Colonic mucosa (tissue), 4 donors: Measurements from ENCODE around the gene DOCK2. TPM values are rescaled to one million over a fixed set of nuclear protein-coding genes. Genes with fewer than 3 reads are reported as not detected.

Experiments used
- DNase-seq: peaks from one replicate; pipeline ENCODE4 v3.0.0-alpha.2; 2020
- H3K27ac ChIP-seq: fragments of 200-600 bp; one replicate; pipeline ENCODE4 v1.8.0; 2021
- H3K27me3 ChIP-seq: fragments of 200-600 bp; one replicate; pipeline ENCODE4 v1.8.0; 2021
- H3K36me3 ChIP-seq: fragments of 200-600 bp; one replicate; pipeline ENCODE4 v1.8.0; 2021
- H3K4me1 ChIP-seq: fragments of 200-600 bp; one replicate; pipeline ENCODE4 v1.8.0; 2021; ENCODE audit warnings: mild to moderate bottlenecking
- H3K4me3 ChIP-seq: fragments of 200-600 bp; one replicate; pipeline ENCODE4 v1.8.0; 2021
- H3K9ac ChIP-seq, 2 donors: one replicate each; pipeline ENCODE4 v1.7.0; 2013; ENCODE audit warnings: control low read depth in 2 of 2, low read depth in 2 of 2, low read length in 2 of 2
- H3K9me3 ChIP-seq: fragments of 200-600 bp; one replicate; pipeline ENCODE4 v1.8.0; 2021
- intact Hi-C: fragments of 100-400 bp; cut with DNase I; formaldehyde crosslinking; loops from one replicate; pipeline ENCODE4 v1.14.1; 2022
- total RNA-seq, 2 donors: library from RNA; stranded (reverse); fragmentation: NEBNext Ultra II Directional in 1 of 2; extraction: Animal tissue kit (Norgen Biotek cat#: 25700) in 1 of 2; gene quantifications; one replicate each; pipeline ENCODE4 v1.2.1, GENCODE V29; 2021
- TF ChIP-seq, protein P1 (sequence below): fragments of 200-600 bp; IDR thresholded peaks from one replicate; pipeline ENCODE4 v1.8.0; 2022; ENCODE audit warnings: antibody characterized with exemption, mild to moderate bottlenecking
- donor health status: healthy.
- donor health status: DM: no; HTN: no; CAD: no.
- donor health status: DM: no; HTN: no; CAD: no.

Gene DOCK2
- total RNA-seq, 2 donors from 2014 or later = 4.8 to 6.0 TPM

DNA sequence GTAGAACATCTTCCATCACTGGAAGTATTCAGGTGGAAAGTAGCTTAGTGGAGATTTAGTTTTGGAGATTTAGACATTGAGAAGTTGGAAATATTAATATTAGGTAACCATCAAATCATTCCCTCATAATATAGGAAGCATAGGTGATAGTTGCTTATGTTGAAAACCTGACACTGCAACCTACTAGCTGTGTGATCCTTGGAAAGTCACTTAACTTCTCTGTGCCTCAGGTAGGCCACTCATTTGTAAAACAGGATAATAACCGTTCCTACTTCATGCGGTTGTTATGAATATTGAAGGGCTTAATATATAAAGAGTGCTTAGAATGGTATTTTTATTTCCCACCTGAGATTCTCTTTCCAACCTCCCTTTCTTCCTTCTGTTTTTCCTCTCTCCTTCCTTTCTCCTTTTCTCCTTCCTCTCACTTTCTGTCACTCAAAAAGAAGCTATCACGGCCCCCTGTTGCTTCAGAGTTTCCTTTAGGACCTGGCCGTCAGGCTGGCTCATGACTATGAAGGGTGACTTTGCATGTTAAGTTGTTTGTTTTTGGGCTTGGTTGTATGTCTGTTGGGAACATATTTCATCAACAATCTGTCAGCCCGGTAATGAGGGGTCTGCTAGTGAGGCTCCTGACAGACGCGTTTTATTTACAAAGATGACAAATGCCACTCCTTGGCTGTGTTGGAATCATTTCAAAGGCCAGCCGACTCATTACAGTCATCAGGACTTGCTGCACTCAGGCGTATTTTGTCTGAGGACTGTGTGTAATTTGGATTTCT lies 31.0 kb downstream of the DOCK2 start:
- no peaks in the 10 kb centered on the region for H3K4me1 ChIP-seq
- H3K27me3 ChIP-seq = no peaks in the 10 kb centered on the region
- no peak overlapping the region for H3K27ac ChIP-seq
- H3K9ac ChIP-seq = no peak overlapping the region
- TF ChIP-seq, protein P1, sequence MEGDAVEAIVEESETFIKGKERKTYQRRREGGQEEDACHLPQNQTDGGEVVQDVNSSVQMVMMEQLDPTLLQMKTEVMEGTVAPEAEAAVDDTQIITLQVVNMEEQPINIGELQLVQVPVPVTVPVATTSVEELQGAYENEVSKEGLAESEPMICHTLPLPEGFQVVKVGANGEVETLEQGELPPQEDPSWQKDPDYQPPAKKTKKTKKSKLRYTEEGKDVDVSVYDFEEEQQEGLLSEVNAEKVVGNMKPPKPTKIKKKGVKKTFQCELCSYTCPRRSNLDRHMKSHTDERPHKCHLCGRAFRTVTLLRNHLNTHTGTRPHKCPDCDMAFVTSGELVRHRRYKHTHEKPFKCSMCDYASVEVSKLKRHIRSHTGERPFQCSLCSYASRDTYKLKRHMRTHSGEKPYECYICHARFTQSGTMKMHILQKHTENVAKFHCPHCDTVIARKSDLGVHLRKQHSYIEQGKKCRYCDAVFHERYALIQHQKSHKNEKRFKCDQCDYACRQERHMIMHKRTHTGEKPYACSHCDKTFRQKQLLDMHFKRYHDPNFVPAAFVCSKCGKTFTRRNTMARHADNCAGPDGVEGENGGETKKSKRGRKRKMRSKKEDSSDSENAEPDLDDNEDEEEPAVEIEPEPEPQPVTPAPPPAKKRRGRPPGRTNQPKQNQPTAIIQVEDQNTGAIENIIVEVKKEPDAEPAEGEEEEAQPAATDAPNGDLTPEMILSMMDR = no peak
- H3K4me3 ChIP-seq = no peak overlapping the region
- H3K36me3 ChIP-seq = no peaks in the 10 kb centered on the region
- H3K9me3 ChIP-seq = no peaks in the 10 kb centered on the region
- intact Hi-C loops = no loop called here
- DNase-seq = no peak

DNA sequence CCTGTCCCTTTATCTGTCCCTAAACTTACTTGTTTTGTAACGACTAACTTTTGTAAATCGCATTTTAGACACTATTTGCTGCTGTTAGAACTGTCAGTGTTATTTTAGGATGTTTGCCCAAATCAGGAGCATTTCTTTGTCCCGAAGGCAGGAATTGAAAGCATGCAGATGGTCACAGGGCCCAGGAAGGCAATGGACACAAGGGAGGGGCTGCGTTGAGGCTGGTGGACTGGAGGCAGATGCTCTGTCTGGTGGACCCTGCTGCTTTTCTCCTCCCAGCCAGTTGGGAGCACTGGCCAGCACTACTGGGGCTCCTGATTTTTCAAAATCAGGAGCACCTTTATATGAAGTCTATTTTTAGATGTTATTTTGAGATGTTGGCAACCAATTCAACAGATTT lies 31.7 kb downstream of the DOCK2 start:
- H3K9me3 ChIP-seq = no peaks in the 10 kb centered on the region
- H3K4me3 ChIP-seq = no peak overlapping the region
- DNase-seq = no peak
- no peaks in the 10 kb centered on the region for H3K36me3 ChIP-seq
- intact Hi-C loops = no loop called here
- no peaks in the 10 kb centered on the region for H3K4me1 ChIP-seq
- H3K27me3 ChIP-seq = no peaks in the 10 kb centered on the region
- no peak overlapping the region for H3K9ac ChIP-seq
- TF ChIP-seq, protein P1 = no peak
- no peak overlapping the region for H3K27ac ChIP-seq

DNA sequence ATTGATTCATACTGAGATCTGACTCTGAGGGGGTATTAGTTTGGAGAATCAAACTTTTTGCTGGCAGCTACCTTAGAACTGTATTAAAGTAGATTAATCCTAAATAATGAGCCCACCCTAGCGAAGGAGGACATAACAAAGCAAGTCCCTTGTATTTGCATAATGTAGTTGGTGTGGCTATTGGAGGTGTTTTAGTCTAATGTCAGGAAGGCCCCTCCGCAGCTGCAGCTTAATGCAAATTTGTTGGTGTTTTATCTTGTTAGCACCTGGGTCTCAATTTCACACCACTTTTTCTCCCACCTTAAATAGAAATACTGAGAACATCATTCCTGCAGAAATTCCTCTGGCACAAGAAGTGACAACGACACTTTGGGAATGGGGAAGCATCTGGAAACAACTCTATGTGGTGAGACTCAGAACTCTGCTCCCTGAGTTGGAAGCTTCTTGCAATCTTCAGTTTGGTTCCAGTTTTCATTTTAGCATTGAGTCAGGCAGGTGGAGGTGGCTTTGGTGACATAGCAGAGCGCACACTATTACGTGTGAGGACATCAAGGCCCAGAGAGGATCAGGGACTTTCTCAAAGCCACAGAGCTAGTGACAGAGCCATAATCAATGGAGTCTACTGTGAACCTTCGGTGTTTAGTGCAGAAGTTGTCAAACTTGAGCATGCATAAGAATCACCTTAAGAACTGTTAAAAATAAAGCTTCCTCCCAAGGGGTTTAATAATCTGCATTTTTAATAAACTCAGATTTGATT lies 33.9 kb downstream of the DOCK2 start:
- no peaks in the 10 kb centered on the region for H3K27me3 ChIP-seq
- intact Hi-C loops = no loop called here
- no peak overlapping the region for H3K9ac ChIP-seq
- no peaks in the 10 kb centered on the region for H3K9me3 ChIP-seq
- H3K4me3 ChIP-seq = no peak overlapping the region
- no peak overlapping the region for H3K27ac ChIP-seq
- no peaks in the 10 kb centered on the region for H3K4me1 ChIP-seq
- TF ChIP-seq, protein P1 = no peak
- no peaks in the 10 kb centered on the region for H3K36me3 ChIP-seq
- DNase-seq = no peak

DNA sequence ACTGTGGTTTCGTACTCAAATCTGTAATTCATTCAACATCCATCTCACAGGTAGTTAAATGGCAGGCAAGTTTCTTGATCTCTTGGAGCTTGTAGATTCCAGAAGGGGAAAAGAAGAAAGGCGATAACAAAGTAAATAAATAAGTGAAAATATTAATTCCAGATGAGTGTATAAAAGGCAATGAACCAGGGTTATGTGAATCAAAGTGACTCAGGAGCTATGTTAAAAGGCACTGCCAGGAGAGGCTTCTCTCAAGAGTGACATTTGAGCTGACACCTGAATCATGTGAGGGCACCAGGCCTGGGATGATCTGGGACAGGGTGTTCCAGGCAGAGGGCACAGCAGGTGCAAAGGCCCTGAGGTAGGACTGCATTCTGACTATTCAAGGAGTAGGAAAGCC lies 45.0 kb downstream of the DOCK2 start:
- no peak for DNase-seq
- Histone ChIP-seq H3K36me3 (no peaks in the 10 kb centered on the region), H3K9me3 (no peaks in the 10 kb centered on the region), H3K27ac (no peak overlapping the region), H3K9ac (no peak overlapping the region), H3K27me3 (no peaks in the 10 kb centered on the region), H3K4me1 (no peaks in the 10 kb centered on the region), H3K4me3 (no peak overlapping the region)
- TF ChIP-seq, protein P1 = no peak
- intact Hi-C loops = no loop called here

DNA sequence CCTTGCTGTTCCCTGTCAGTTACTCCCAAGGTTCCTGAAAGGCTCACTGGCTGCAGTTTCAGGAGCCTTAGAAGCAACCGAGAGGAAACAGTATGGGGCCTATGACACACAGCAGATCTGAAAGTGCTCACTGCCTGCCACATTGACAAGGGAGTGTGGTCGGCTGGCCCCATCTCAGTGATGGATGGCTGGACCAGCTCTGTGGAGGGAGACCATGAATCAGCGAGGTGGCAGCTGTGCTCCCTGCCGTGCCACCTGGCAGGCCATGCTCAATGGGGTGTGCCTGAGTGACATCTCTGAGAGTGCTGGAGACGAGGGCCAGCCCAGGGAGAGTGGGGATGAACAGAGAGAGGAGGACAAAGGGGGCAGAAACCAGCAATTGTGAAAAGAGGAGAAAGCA lies 49.1 kb downstream of the DOCK2 start:
- Histone ChIP-seq H3K9me3 (no peaks in the 10 kb centered on the region), H3K9ac (no peak overlapping the region), H3K36me3 (no peaks in the 10 kb centered on the region), H3K27me3 (no peaks in the 10 kb centered on the region), H3K4me1 (no peaks in the 10 kb centered on the region), H3K27ac (no peak overlapping the region), H3K4me3 (no peak overlapping the region)
- DNase-seq = no peak
- TF ChIP-seq, protein P1 = no peak
- intact Hi-C loops = no loop called here
